ENCODE data around the gene ZNF564. TPM values are rescaled to one million over a fixed set of nuclear protein-coding genes. Genes with fewer than 3 reads are reported as not detected.

The ZNF564 gene
- total RNA-seq, 4 donors from 2014 or later: 6.8 to 14.6 (median 13.8) TPM

GRCh38 chr19:12546068-12546467 lies 5.2 kb downstream of the ZNF564 start:
- H3K4me1 ChIP-seq: peaks cover 0 to 67% (median 14%) of the 10 kb centered on the region in 3 donors
- TF ChIP-seq POLR2AphosphoS5 (IDR thresholded peaks at IDR 0.05) (no peak), POLR2A (IDR thresholded peaks at IDR 0.05) (no peak), EP300 (IDR thresholded peaks at IDR 0.05) (no peak), CTCF (IDR thresholded peaks at IDR 0.05) (no peak)
- no peak for ATAC-seq
- H3K27me3 ChIP-seq: no peaks in the 10 kb centered on the region
- H3K36me3 ChIP-seq: peaks cover 0 to 21% of the 10 kb centered on the region in 2 donors
- no peak overlapping the region for H3K4me3 ChIP-seq
- H3K9me3 ChIP-seq: peaks cover 0 to 7% (median 0%) of the 10 kb centered on the region in 3 donors
- 85 to 87% methylated on average over 4 of the region's 5 CpGs for WGBS, 2 donors (ENCODE audit: low coverage in 1 of 2)
- H3K27ac ChIP-seq: no peak overlapping the region

GRCh38 chr19:12545267-12545666 lies 6.0 kb downstream of the ZNF564 start:
- Histone ChIP-seq H3K27me3 (no peaks in the 10 kb centered on the region), H3K36me3 (peaks cover 0 to 29% of the 10 kb centered on the region in 2 donors), H3K4me3 (no peak overlapping the region), H3K9me3 (peaks cover 0 to 7% (median 0%) of the 10 kb centered on the region in 3 donors), H3K27ac (no peak overlapping the region), H3K4me1 (peaks cover 0 to 63% (median 13%) of the 10 kb centered on the region in 3 donors)
- ATAC-seq: no peak
- no peak for TF ChIP-seq POLR2A (IDR thresholded peaks at IDR 0.05)
- TF ChIP-seq POLR2AphosphoS5 (IDR thresholded peaks at IDR 0.05): no peak
- 88 to 96% methylated on average over 6 to 7 of the region's 8 CpGs for WGBS, 2 donors (ENCODE audit: low coverage in 1 of 2)

- Histone ChIP-seq H3K27me3 (no peaks in the 10 kb centered on the region), H3K4me3 (no peak overlapping the region), H3K4me1 (peaks cover 0 to 55% (median 5%) of the 10 kb centered on the region in 3 donors), H3K9me3 (peaks cover 0 to 7% (median 0%) of the 10 kb centered on the region in 3 donors), H3K36me3 (peaks cover 0 to 38% of the 10 kb centered on the region in 2 donors), H3K27ac (no peak overlapping the region)
- ATAC-seq: no peak
- WGBS, 2 donors (ENCODE audit: low coverage in 1 of 2): 63 to 100% methylated on average over 1 to 5 of the region's 5 CpGs
- TF ChIP-seq CTCF (IDR thresholded peaks at IDR 0.05) (no peak), EP300 (IDR thresholded peaks at IDR 0.05) (no peak), POLR2A (IDR thresholded peaks at IDR 0.05) (no peak), POLR2AphosphoS5 (IDR thresholded peaks at IDR 0.05) (no peak)
Observed at GRCh38 chr19:12544401-12544876, 6.8 kb downstream of the ZNF564 start.

GRCh38 chr19:12543855-12544254 lies 7.4 kb downstream of the ZNF564 start:
- no peak for TF ChIP-seq POLR2AphosphoS5 (IDR thresholded peaks at IDR 0.05)
- no peak for TF ChIP-seq POLR2A (IDR thresholded peaks at IDR 0.05)
- no peak for TF ChIP-seq EP300 (IDR thresholded peaks at IDR 0.05)
- TF ChIP-seq CTCF (IDR thresholded peaks at IDR 0.05): no peak
- Histone ChIP-seq H3K4me1 (peaks cover 0 to 49% (median 0%) of the 10 kb centered on the region in 3 donors), H3K36me3 (peaks cover 0 to 43% of the 10 kb centered on the region in 2 donors), H3K27me3 (no peaks in the 10 kb centered on the region), H3K9me3 (peaks cover 0 to 7% (median 0%) of the 10 kb centered on the region in 3 donors), H3K4me3 (no peak overlapping the region), H3K27ac (no peak overlapping the region)
- WGBS, 2 donors (ENCODE audit: low coverage in 1 of 2): 100% methylated on average over 1 of the region's 1 CpG; no CpG with 5 or more reads in 1 of the 2 donors
- ATAC-seq: no peak

GRCh38 chr19:12527034-12527836 lies 24.0 kb downstream of the ZNF564 start:
- H3K27ac ChIP-seq: no peak overlapping the region
- no peaks in the 10 kb centered on the region for H3K4me1 ChIP-seq
- H3K4me3 ChIP-seq: no peak overlapping the region
- no peaks in the 10 kb centered on the region for H3K27me3 ChIP-seq
- peaks cover 27 to 88% of the 10 kb centered on the region in 2 donors for H3K36me3 ChIP-seq
- TF ChIP-seq POLR2A (IDR thresholded peaks at IDR 0.05): no peak
- TF ChIP-seq CTCF (IDR thresholded peaks at IDR 0.05): no peak
- TF ChIP-seq POLR2AphosphoS5 (IDR thresholded peaks at IDR 0.05): no peak
- TF ChIP-seq EP300 (IDR thresholded peaks at IDR 0.05): no peak
- WGBS, 2 donors (ENCODE audit: low coverage in 1 of 2): 93 to 95% methylated on average over 7 to 8 of the region's 8 CpGs
- peaks cover 17 to 94% (median 19%) of the 10 kb centered on the region in 3 donors for H3K9me3 ChIP-seq
- no peak for ATAC-seq

Measured in gastroesophageal sphincter (tissue), 4 donors.